ENCODE results near the gene THSD7B. TPM values are rescaled to one million over a fixed set of nuclear protein-coding genes. Genes with fewer than 3 reads are reported as not detected.
A peak's percentile ranks its signal among the peaks of the same experiment; 100 is the strongest.

The THSD7B gene
- total RNA-seq, 4 donors from 2014 or later, result 0.12 to 1.1 (median 0.39) TPM

- WGBS, 2 donors (ENCODE audit: low coverage in 1 of 2), result 90 to 92% methylated on average over 3 of the region's 3 CpGs
- Histone ChIP-seq H3K27ac (no peak overlapping the region), H3K4me1 (no peaks in the 10 kb centered on the region), H3K4me3 (no peak overlapping the region), H3K27me3 (no peaks in the 10 kb centered on the region), H3K36me3 (no peaks in the 10 kb centered on the region), H3K9me3 (no peaks in the 10 kb centered on the region)
- TF ChIP-seq EP300 (IDR thresholded peaks at IDR 0.05), result no peak
- TF ChIP-seq POLR2A (IDR thresholded peaks at IDR 0.05), result no peak
- no peak for TF ChIP-seq CTCF (IDR thresholded peaks at IDR 0.05)
- TF ChIP-seq POLR2AphosphoS5 (IDR thresholded peaks at IDR 0.05), result no peak
- ATAC-seq, result no peak
Observed at GRCh38 chr2:137500599-137500998, 735.3 kb downstream of the THSD7B start.

GRCh38 chr2:137507237-137507636 is 741.9 kb downstream of the THSD7B start:
- ATAC-seq, result no peak
- Histone ChIP-seq H3K9me3 (no peaks in the 10 kb centered on the region), H3K36me3 (no peaks in the 10 kb centered on the region), H3K4me3 (no peak overlapping the region), H3K27ac (peak overlapping the region in 1 of 4 donors; percentile 4), H3K4me1 (peaks cover 0 to 18% (median 0%) of the 10 kb centered on the region in 3 donors), H3K27me3 (no peaks in the 10 kb centered on the region)
- 25 to 34% methylated on average over 1 to 2 of the region's 2 CpGs for WGBS, 2 donors (ENCODE audit: low coverage in 1 of 2)
- TF ChIP-seq POLR2A (IDR thresholded peaks at IDR 0.05) (no peak), POLR2AphosphoS5 (IDR thresholded peaks at IDR 0.05) (no peak), CTCF (IDR thresholded peaks at IDR 0.05) (no peak), EP300 (IDR thresholded peaks at IDR 0.05) (no peak)

GRCh38 chr2:137508739-137509384 is 743.5 kb downstream of the THSD7B start:
- Histone ChIP-seq H3K9me3 (no peaks in the 10 kb centered on the region), H3K4me1 (peaks cover 0 to 18% (median 0%) of the 10 kb centered on the region in 3 donors), H3K4me3 (no peak overlapping the region), H3K27me3 (no peaks in the 10 kb centered on the region), H3K27ac (no peak overlapping the region), H3K36me3 (no peaks in the 10 kb centered on the region)
- no peak for ATAC-seq
- no peak for TF ChIP-seq POLR2AphosphoS5 (IDR thresholded peaks at IDR 0.05)
- TF ChIP-seq CTCF (IDR thresholded peaks at IDR 0.05), result no peak
- TF ChIP-seq POLR2A (IDR thresholded peaks at IDR 0.05), result no peak
- no peak for TF ChIP-seq EP300 (IDR thresholded peaks at IDR 0.05)
- WGBS, 2 donors (ENCODE audit: low coverage in 1 of 2), result 55 to 80% methylated on average over 1 to 5 of the region's 5 CpGs

- Histone ChIP-seq H3K27me3 (no peaks in the 10 kb centered on the region), H3K4me1 (peaks cover 0 to 16% (median 0%) of the 10 kb centered on the region in 3 donors), H3K27ac (no peak overlapping the region), H3K9me3 (no peaks in the 10 kb centered on the region), H3K36me3 (no peaks in the 10 kb centered on the region), H3K4me3 (no peak overlapping the region)
- TF ChIP-seq CTCF (IDR thresholded peaks at IDR 0.05) (no peak), POLR2A (IDR thresholded peaks at IDR 0.05) (no peak), POLR2AphosphoS5 (IDR thresholded peaks at IDR 0.05) (no peak)
- no peak for ATAC-seq
- WGBS, 2 donors (ENCODE audit: low coverage in 1 of 2), result 29 to 60% methylated on average over 1 of the region's 1 CpG
Observed at GRCh38 chr2:137511526-137511925, 746.2 kb downstream of the THSD7B start.
